GM12891 (cell line): Measurements from ENCODE around the gene MRGPRG.

Source experiments
- DNase-seq: peaks from one replicate; pipeline ENCODE4 v3.0.0; 2011; ENCODE audit warnings: low spot score; ENCODE audit not compliant: insufficient read length
- FAIRE-seq: peaks from 2 replicates; lab custom pipeline; 2011; peaks lifted over from hg19 to GRCh38; lab: Jason Lieb, UNC
- PAX5 ChIP-seq: IDR thresholded peaks from 2 replicates; pipeline ENCODE4 v1.6.1; 2011; ENCODE audit warnings: low read length, moderate library complexity, mild to moderate bottlenecking; ENCODE audit not compliant: insufficient read depth, severe bottlenecking
- POLR2A ChIP-seq: IDR thresholded peaks from 2 replicates; pipeline ENCODE4 v1.6.1; 2011; ENCODE audit warnings: low read depth, low read length, control low read depth
- POLR2AphosphoS5 ChIP-seq: IDR thresholded peaks from 2 replicates; pipeline ENCODE4 v1.6.1; 2011; ENCODE audit warnings: low read depth, low read length, control low read depth
- POU2F2 ChIP-seq: IDR thresholded peaks from 2 replicates; pipeline ENCODE4 v1.6.1; 2011; ENCODE audit warnings: low read depth, mild to moderate bottlenecking, control low read depth, low read length, moderate library complexity
- SPI1 ChIP-seq: IDR thresholded peaks from 2 replicates; pipeline ENCODE4 v1.6.1; 2011; ENCODE audit warnings: low read depth, low read length, control low read depth
- TAF1 ChIP-seq: IDR thresholded peaks from 2 replicates; pipeline ENCODE4 v1.6.1; 2011; ENCODE audit warnings: low read depth, low read length, control low read depth

The MRGPRG gene

DNA sequence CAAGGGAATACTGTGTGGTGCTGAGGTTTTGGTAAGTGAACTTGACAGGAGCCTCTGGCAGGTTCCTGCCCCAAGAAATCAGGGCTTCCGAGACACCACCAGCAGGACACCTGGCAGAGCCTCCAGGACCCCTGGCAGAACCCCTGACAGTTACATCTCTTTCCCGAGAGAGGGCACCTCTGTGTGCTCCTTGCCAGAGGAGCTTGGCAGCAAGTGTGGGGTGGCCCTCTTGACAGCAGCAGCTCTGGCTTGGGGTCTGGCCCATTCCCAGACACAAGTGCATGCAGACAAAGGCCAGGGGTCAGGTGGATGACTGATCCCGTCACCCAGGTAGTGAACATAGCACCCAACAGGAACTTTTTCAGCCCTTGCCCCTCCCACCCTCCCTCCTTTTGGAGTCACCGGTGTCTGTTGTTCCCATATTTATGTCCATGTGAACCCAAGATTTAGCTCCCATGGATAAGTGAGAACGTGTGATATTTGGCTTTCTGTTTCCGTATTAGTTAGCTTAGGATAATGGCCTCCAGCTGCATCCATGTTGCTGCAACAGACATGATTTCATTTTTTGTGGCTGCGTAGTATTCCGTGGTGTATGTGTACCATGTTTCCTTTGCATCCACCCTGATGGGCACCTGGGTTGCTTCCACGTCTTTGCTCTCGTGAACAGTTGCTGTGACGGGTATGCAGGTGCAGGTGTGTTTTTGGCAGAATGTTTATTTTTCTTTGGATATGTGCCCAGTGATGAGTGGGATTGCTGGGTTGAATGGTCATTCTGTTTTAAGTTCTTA is 32.3 kb downstream of the MRGPRG start:
- TF ChIP-seq POLR2A, result no peak
- no peak for TF ChIP-seq POLR2AphosphoS5
- DNase-seq (no peak), FAIRE-seq (no peak)

DNA sequence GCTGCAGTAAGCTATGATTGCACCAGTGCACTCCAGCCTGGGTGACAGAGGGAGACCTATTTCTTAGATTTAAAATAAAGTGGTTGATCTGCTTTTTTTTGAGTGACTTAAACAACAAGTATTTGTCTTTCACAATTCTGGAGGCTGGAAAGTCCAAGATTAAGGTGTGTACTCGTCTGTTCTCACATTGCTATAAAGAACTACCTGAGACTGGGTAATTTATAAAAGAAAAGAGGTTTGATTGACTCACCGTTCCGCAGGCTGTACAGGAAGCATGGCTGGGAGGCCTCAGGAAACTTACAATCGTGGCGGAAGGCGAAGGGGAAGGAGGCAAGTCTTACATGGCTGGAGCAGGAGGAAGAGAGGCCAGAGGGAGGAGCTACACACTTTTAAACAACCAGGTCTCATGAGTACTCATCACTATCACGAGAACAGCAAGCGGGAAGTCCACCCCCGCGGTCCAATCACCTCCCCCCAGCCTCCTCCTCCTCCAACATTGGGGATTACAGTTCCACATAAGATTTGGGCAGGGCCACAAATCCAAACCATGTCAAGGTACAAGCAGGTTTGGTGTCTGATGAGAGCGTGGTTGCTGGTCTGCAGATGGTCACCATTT is 33.8 kb downstream of the MRGPRG start:
- no peak for FAIRE-seq
- DNase-seq, result no peak
- TF ChIP-seq PAX5 (no peak), POLR2A (no peak), SPI1 (no peak), POU2F2 (no peak), TAF1 (no peak), POLR2AphosphoS5 (no peak)

DNA sequence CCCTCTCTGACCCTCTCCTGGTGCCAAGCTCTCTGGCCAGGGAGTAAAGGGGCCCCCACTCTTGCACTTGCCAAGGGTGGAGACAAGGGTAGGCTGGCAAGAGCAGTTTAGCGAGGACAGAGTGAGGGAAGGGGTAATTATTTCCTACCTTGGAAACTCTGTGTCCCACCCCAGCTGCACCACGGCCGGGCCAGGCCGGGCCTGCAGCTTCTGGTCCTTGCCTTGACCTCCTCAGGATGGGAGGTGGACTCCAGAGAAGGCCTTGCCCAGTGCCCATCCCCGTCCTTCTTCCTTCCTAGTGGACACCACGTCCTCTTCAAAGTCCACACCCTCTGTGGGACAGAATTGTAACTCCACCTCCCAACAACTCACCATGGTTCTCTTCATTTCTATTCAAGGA is 35.1 kb downstream of the MRGPRG start:
- DNase-seq (no peak), FAIRE-seq (no peak)
- no peak for TF ChIP-seq POLR2AphosphoS5
- TF ChIP-seq POU2F2, result no peak
- no peak for TF ChIP-seq POLR2A
- TF ChIP-seq TAF1, result no peak

DNA sequence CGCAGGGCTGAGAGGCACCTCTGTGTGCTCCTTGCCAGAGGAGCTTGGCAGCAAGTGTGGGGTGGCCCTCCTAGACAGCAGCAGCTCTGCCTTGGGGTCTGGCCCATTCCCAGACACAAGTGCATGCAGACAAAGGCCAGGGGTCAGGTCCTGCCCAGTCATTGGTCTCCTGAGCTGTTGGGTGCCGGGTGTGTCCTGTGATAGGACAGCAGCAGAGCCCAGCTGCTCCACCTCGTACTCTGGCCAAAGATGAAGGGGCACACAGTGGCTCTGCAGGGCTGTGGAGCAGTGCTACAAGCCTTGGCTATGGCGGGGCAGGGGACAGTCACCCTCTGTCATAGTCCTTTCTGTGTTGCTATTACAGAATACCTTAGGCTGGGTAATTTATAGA is 36.2 kb downstream of the MRGPRG start:
- FAIRE-seq (no peak), DNase-seq (no peak)
- no peak for TF ChIP-seq POU2F2
- no peak for TF ChIP-seq TAF1
- TF ChIP-seq SPI1, result no peak
- TF ChIP-seq POLR2AphosphoS5, result no peak
- TF ChIP-seq POLR2A, result no peak
- TF ChIP-seq PAX5, result no peak

DNA sequence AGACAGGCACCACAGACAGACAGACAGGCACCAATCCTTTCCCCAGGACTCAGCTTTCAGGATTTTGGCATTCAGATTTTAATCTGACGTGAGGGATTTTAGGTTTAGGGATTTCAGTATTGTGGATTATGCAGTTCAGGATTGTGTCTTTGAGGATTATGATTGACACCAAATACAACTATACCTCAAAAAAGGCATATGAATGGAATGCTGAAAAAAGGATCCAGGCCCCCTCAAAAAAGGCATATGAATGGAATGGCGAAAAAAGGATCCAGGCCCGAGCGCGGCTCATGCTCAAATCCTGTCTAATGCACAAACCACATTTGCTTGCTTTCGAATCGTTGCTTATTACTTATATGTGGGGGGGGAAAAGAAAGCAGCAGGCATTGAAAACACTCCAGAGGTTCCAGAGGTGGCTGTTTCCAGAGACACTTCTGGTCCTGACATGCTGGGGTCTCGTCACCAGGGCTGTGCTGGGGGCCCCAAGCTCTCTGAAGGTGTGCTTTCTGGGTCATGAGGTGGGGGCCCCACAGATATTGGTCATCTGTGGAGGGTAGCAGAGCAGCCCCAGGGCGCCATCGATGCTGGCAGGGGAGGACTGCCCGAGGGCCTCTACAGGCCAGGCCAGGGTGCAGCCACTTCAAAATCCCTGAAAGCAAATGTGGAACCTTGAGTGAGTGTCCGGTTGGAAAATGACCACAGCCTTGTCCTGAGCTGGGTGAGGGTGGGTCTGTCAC is 36.7 kb downstream of the MRGPRG start:
- FAIRE-seq (no peak), DNase-seq (no peak)
- no peak for TF ChIP-seq POU2F2
- no peak for TF ChIP-seq POLR2A
- TF ChIP-seq POLR2AphosphoS5, result no peak

DNA sequence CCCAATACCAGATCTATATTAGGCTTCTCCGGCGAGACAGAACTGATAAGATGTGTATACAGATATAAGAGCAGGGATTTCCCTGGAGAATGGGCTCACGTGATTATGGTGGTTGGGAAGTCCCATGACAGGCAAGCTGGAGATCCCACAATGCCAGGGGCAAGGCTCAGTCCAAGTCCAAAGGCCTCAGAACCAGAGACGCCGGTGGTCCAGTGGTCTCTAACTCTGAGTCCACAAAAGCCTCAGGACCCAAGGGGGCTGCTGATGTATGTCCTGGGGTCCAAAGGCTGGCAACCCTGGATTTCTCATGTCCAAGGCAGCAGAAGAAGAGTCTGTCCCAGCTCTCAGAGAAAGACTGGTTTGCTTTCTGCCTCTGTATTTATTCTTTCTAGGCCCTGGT is 37.7 kb downstream of the MRGPRG start:
- no peak for FAIRE-seq

DNA sequence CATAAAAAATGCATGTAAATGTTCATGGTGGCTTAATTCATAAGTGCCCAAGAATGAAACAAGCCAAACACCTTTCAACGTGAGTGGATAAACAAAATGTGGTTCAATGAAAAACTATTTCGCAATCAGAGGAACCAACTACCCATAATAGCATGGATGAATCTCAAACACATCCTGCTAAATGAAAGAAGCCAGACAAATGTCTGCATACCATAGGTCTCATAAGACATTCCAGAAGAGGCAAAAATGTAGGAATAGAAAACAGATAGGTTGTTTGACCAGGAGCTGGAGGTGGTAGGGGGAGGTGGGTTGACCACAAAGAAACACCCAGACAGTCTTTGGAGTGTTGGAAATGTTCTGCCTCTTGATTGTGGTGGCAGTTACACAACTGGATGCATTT is 40.3 kb downstream of the MRGPRG start:
- DNase-seq, result no peak
- no peak for TF ChIP-seq SPI1

More for the DNA sequence above, 37.7 kb downstream of the MRGPRG start:
- no peak for TF ChIP-seq POU2F2
- TF ChIP-seq SPI1, result no peak
- TF ChIP-seq POLR2AphosphoS5, result no peak
- no peak for TF ChIP-seq PAX5
- TF ChIP-seq POLR2A, result no peak
- TF ChIP-seq TAF1, result no peak
- no peak for DNase-seq

DNA sequence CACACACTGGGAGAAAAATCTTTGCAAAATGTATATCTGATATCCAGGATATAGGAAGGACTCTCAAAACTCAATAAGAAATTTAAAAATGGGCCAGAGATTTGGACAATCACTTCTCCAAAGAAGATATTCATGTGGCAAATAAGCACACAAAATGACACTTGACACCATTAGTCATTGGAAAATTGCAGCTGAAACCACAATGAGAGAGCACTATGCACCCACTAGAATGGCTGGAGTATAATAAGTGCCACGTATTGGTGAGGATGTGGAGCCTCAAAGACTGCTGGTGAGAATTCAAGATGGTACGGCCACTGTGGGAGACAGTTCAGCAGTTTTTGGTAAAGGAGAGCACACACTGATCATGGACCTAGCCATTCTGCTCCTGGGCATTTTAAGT is 40.7 kb downstream of the MRGPRG start:
- no peak for FAIRE-seq
- no peak for TF ChIP-seq POU2F2
- DNase-seq, result no peak

More for the DNA sequence above, 40.3 kb downstream of the MRGPRG start:
- FAIRE-seq, result no peak

DNA sequence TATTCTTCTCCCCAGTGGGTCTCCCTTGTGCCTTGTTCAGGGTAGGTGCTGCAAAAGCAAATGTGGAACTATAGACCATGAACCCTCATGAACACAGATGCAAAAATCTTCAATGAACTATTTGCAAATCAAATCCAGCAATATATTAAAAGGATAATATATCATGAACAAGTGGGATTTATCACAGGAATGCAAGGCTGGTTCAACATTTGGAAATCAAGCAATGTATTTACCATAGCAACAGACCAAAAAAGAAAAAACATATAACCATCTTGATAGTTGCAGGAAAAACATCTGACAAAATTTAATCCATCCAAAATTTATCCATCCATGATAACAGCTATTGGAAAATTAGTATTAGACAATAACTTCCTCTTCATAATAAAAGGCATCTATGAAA is 42.1 kb downstream of the MRGPRG start:
- DNase-seq (no peak), FAIRE-seq (no peak)
- TF ChIP-seq POU2F2 (no peak), TAF1 (no peak), POLR2A (no peak), POLR2AphosphoS5 (no peak), SPI1 (no peak), PAX5 (no peak)

DNA sequence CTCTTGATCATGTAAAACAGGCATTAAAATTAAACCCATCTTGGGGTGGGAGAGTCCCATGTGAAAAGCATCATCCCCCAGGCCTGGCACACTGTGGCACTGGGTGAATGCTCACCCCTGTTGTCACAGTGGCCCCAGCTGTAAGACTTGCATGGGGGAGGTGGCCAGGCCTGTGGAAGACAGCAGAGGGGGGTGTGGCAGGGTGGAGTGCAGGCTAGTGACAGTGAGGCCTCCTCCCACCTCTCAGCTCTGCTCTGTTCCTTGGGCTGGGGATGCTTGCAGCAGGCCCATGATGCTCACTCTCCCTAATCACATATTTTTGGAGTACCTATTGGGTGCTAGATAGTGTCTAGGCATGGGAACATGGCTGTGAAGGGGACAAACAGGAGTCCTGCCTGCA is 43.4 kb downstream of the MRGPRG start:
- no peak for DNase-seq
- no peak for FAIRE-seq
- TF ChIP-seq POLR2A, result no peak
- TF ChIP-seq PAX5, result no peak
- no peak for TF ChIP-seq POLR2AphosphoS5
- no peak for TF ChIP-seq POU2F2
- no peak for TF ChIP-seq SPI1
- no peak for TF ChIP-seq TAF1

DNA sequence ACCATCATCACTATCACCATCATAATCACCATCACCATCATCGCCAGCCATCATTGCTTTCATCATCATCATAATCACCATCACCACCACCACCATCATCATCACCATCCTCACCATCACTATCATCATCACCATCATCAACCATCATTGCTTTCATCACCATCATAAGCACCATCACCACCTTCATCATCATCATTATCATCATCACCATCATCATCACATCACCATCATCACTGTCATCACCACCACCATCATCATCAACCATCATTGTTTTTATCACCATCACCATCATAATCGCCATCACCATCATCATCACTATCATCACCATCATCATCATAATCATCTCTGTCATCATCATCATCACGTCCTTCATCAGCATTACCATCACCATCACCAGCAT is 44.2 kb downstream of the MRGPRG start:
- peak; percentile 82 for FAIRE-seq

More for the DNA sequence above, 44.2 kb downstream of the MRGPRG start:
- DNase-seq, result no peak
- TF ChIP-seq POLR2AphosphoS5 (no peak), PAX5 (no peak), POU2F2 (no peak), POLR2A (no peak), TAF1 (no peak), SPI1 (no peak)
